GM21526 (cell line): ENCODE measurements around the gene SNAPC3.
A peak's percentile ranks its signal among the peaks of the same experiment; 100 is the strongest.

Experiments
- ATAC-seq: cut with Tn5 transposase; IDR thresholded peaks from one replicate; pipeline ENCODE4 v1.9.1; 2021; ENCODE audit warnings: moderate library complexity; ENCODE audit not compliant: unreplicated experiment, low FRiP score

The SNAPC3 gene

DNA sequence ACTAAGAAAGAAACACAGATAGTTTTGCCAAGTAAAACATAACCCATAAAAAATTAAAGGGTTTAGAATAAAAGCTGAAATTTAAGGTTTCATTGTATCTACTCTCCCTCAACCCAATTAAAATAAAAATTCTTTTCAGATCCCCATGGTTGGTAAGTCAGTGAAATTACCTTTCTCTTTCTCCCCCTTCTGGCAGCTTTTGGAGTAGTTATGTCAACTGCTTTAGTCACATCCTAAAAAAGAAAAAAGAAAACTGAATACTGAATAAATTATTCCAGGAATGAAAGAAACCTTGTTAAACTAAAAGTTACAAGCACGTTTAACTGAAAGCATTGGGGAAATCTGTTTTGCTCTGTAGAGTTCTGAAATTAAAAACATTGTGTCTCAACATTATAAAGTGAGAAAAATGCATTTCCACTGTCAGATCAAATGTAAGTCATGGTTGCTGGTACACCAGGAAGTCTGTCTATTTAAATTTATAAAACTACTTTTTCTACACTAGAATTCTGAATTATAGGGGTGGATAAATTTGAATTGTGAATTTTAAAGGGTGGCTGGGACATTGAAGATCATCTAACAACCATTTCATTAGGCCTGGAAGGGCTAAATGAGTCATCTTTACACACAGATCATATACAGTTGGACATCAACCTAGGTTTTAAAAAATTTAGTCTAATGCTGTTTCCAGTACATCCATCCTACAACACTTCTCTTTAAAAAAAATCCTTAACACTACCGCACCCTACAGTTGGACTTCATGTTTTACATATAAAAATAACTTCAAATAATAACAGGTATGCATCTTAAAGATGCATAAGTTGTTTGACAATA lies 63.4 kb downstream of the SNAPC3 start:
- no peak for ATAC-seq

DNA sequence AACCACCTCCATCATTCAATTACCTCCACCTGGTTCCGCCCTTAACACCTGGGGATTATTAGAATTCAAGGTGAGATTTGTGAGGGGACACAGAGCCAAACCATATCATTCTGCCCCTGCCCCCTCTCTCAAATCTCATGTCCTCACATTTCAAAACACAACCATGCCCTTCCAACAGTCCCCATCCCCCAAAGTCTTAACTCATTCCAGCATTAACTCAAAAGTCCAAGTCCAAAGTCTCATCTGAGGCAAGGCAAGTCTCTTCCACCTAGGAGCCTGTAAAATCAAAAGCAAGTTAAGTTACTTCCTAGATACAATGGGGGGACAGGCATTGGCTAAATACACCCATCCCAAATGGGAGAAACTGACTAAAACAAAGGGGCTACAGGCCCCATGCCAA lies 69.3 kb downstream of the SNAPC3 start:
- ATAC-seq: no peak

- ATAC-seq: no peak
Measured at GRCh38 chr9:15492485-15493150, 69.9 kb downstream of the SNAPC3 start.

DNA sequence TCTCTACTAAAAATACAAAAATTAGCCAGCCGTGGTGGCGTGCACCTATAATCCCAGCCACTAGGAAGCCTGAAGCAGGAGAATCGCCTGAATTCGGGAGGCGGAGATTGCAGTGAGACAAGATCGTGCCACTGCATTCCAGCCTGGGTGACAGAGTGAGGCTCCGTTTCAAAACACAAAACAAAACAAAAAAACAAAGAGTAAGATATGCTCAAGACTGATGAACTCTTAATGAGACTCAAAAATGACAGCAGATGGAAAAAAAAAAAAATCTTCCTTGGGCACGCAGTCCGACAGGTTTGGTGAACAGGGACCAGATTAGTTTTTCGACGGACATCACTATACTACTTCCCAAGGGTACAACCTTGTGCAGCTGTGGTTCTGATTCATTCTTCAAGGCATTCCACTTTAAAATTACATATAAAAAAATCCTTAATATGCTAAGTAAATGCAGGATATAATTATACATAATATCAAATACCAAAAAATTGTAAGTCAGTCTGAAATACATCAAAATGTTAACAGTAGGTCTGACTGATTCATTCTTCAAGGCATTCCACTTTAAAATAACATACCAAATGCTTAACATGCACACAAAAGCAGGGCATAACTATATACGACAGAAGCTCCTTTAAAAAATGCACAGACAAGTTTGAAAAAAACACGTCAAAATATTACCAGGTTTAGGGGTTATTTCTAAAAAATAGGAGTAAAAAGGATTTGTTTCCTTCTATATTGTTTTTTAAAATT lies 75.7 kb downstream of the SNAPC3 start:
- no peak for ATAC-seq

GRCh38 chr9:15499139-15499538 lies 76.5 kb downstream of the SNAPC3 start:
- no peak for ATAC-seq

DNA sequence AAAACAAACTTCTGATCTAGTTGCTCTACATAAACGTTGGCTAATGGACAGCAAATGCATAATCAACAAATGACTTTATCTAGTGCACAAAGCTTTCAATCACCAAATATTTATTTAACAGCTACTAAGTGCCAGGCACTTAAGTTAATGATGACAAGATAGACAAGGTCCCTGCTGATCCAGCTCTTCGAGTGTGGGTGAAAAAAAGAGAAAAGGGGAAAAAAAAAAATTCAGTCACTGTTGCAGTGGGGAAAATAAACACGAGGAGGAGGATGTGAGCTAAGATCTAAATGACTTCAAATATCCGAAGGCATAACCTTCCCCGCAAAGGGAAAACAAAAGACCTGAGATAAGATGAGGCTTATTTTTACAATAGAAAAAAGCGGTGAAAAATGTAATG lies 78.5 kb downstream of the SNAPC3 start:
- no peak for ATAC-seq

DNA sequence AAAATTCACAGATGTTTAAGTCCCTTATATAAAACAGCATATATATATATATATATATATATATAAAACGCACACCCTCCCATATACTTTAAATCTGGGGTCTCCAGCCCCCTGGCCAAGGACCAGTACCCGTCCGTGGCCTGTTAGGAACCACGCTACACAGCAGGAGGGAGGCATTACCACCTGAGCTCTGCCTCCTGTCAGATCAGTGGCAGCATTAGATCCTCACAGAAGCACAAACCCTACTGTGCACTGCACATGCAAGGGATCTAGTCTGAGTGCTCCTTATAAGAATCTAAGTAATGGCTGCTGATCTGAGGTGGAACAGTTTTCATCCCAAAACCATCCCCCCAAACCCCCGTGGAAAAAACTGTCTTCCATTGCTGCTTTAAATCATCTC lies 79.1 kb downstream of the SNAPC3 start:
- ATAC-seq: no peak

GRCh38 chr9:15505921-15506320 lies 83.2 kb downstream of the SNAPC3 start:
- no peak for ATAC-seq

DNA sequence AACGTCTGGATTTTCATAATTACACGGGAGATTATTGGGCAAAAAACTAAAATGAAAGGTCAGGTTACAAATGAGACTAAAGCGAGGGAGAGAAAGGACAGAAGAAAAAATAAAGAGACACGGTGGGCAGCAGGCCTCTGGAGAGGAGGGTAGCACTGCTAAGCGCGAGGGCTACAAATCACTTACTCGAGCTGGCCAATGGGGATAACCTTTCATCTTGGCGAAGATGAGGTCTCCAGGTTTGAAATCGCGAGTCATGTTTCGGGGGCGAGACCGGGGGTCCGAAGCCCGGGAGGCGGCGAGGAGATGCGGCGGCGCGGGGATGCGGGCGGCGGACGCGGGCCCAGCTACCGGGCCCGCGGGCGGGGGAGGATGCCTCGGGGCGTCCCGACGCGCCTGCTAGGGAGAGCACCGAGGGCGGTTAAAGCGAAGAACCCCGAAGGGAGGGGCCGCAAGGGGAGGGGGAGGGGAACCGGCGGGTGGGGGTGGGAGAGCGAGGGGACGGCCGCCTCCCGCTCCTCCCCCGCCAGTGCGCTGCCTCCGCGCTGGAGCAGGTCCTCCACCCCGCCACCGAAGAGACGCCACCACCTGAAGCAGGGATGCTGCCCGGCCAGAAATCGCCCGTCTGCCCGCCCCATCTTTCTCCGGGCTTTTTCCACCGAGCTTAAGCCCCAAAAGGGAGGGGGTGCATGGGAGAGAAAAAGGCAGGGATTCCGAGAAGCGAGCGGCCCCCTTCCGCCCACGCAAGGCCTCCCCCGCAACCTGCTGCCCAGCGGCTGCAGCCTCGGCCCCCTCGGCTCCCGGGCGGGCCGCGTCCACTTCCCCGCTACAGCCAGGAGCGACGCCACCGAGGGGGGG lies 87.5 kb downstream of the SNAPC3 start:
- peak; percentile 40 for ATAC-seq

DNA sequence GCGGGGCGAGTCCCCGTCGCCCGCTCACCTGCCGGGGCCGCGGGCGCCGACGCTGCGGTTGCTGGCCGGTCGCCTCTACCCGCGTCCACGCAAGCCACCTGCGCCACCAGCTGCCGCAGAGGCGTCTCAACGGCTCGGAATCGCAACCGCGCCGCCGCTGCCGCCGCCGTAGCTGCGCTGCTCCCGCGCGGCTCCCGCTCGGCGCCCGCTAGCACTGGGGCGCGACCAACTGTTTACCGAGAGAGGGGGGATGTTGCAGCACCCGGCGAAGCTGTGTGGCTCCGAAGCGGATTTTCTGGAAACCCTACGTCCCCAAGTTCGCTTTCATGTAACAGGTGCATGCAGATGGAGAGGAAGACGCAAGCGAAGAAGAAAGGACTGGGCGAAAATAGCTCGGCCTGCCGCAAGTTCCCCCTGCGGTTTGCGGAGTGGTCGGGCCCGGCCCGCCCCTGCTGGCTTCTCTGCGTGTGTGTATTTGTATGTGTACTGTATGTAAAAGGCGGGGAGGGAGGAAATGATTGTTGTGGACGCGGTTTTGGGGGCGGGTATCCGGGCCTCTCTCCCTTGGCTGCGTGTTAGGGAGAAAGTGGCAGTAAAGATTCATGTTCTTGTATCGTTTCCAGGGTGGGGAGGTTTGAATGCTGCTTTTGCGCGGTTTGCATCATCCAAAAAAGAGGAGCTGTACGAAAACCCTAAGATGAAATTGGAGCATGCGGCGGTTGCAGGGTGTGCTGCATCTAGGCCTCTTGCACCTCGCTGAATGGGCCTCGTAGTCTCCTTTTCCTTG lies 88.3 kb downstream of the SNAPC3 start, which contains the start of gene PSIP1:
TSS of gene PSIP1 (minus strand) at position 182 of the 787 bp plus-strand sequence. CDS start 782 bp downstream, outside the sequence.
- peak; percentile 81 for ATAC-seq
